GM23338 (cell line): ENCODE measurements around the gene FSTL3.

ENCODE experiments used
- CTCF ChIP-seq, 2 experiments: fragments of 200-600 bp in 1 of 2; sonication (generic) in 1 of 2; conservative IDR thresholded peaks; 2 replicates each; pipeline versions ENCODE4 v1.5.1 to v1.6.1; 2016 to 2017; ENCODE audit warnings: antibody characterized with exemption in 2 of 2, low read depth in 2 of 2, mild to moderate bottlenecking in 2 of 2, moderate library complexity in 1 of 2
- EZH2 ChIP-seq: fragments of 200-600 bp; sonication (generic); IDR thresholded peaks from one replicate; pipeline ENCODE4 v1.8.0; 2017; ENCODE audit warnings: antibody characterized with exemption, mild to moderate bottlenecking, low read depth; ENCODE audit not compliant: unreplicated experiment
- EZH2phosphoT487 ChIP-seq: fragments of 200-600 bp; sonication (generic); IDR thresholded peaks from one replicate; pipeline ENCODE4 v1.8.1; 2018; ENCODE audit warnings: antibody characterized with exemption; ENCODE audit not compliant: unreplicated experiment
- JUNB ChIP-seq: IDR thresholded peaks from one replicate; pipeline ENCODE4 v1.6.1; 2016; ENCODE audit warnings: antibody characterized with exemption; ENCODE audit not compliant: unreplicated experiment
- POLR2AphosphoS5 ChIP-seq: IDR thresholded peaks from 2 replicates; pipeline ENCODE4 v1.6.1; 2016; ENCODE audit warnings: antibody characterized with exemption, low read depth
- ZNF114 ChIP-seq: fragments of 250-450 bp; sonication (Bioruptor Pico); IDR thresholded peaks from 2 replicates; pipeline ENCODE4 v1.5.0; 2020; ENCODE audit warnings: mild to moderate bottlenecking, moderate library complexity
- ZNF331 ChIP-seq: fragments of 250-450 bp; sonication (Bioruptor Pico); IDR thresholded peaks from 2 replicates; pipeline ENCODE4 v1.5.0; 2020; ENCODE audit warnings: low read depth, mild to moderate bottlenecking, moderate library complexity
- TF ChIP-seq, protein P1 (sequence below): IDR thresholded peaks from one replicate; pipeline ENCODE4 v1.6.1; 2018; ENCODE audit warnings: antibody characterized with exemption; ENCODE audit not compliant: unreplicated experiment
- TF ChIP-seq, protein P2 (sequence below): IDR thresholded peaks from 2 replicates; pipeline ENCODE4 v1.6.1; 2016; ENCODE audit warnings: antibody characterized with exemption

DNA sequence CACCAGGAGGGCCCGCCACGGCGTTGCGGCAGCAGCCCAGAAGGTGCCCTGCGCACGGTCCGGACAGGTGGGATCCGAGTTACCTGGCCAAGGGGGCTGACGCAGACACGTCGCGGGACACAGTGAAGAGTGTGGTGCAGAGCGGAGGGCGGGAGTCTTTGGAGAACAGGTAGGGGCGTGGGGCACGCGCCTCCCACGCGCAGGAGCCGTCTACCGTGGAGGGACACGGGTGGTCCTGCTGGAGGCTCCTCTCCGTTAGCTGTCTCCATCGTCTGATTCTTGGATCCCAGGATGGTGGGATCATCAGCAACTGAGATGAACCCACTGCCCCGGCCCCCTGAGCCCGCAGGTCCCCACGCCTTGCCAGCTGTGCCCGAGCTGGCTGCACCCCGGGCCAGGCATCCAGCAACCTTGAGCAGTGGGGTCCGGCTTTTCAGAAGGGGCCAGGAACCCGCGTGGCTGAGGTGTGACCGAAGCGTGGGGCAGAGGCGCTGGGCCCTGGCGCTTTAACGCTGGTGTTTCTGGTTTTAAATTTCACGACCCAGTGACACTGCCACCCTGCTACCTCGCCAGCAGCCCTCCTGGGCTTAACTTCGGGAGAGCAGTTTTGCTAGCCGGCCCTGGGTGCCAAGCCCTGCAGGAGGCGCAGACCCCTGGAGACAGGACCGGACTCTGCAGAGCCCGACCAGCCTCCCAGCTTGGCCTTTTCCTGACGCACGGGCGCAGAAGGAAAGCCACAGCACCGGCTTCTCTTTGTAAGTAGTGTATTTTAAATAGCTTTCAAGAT lies 29.2 kb upstream of the FSTL3 start:
- TF ChIP-seq CTCF (conservative IDR thresholded peaks at IDR 0.05; ENCODE audit: low read depth in 2 of 2) (no peak), POLR2AphosphoS5 (no peak), ZNF331 (CRISPR knock-in tag) (no peak), EZH2 (no peak), JUNB (no peak), EZH2phosphoT487 (no peak), ZNF114 (CRISPR knock-in tag) (no peak)
- TF ChIP-seq, protein P1, sequence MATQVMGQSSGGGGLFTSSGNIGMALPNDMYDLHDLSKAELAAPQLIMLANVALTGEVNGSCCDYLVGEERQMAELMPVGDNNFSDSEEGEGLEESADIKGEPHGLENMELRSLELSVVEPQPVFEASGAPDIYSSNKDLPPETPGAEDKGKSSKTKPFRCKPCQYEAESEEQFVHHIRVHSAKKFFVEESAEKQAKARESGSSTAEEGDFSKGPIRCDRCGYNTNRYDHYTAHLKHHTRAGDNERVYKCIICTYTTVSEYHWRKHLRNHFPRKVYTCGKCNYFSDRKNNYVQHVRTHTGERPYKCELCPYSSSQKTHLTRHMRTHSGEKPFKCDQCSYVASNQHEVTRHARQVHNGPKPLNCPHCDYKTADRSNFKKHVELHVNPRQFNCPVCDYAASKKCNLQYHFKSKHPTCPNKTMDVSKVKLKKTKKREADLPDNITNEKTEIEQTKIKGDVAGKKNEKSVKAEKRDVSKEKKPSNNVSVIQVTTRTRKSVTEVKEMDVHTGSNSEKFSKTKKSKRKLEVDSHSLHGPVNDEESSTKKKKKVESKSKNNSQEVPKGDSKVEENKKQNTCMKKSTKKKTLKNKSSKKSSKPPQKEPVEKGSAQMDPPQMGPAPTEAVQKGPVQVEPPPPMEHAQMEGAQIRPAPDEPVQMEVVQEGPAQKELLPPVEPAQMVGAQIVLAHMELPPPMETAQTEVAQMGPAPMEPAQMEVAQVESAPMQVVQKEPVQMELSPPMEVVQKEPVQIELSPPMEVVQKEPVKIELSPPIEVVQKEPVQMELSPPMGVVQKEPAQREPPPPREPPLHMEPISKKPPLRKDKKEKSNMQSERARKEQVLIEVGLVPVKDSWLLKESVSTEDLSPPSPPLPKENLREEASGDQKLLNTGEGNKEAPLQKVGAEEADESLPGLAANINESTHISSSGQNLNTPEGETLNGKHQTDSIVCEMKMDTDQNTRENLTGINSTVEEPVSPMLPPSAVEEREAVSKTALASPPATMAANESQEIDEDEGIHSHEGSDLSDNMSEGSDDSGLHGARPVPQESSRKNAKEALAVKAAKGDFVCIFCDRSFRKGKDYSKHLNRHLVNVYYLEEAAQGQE, result no peak
- TF ChIP-seq, protein P2, sequence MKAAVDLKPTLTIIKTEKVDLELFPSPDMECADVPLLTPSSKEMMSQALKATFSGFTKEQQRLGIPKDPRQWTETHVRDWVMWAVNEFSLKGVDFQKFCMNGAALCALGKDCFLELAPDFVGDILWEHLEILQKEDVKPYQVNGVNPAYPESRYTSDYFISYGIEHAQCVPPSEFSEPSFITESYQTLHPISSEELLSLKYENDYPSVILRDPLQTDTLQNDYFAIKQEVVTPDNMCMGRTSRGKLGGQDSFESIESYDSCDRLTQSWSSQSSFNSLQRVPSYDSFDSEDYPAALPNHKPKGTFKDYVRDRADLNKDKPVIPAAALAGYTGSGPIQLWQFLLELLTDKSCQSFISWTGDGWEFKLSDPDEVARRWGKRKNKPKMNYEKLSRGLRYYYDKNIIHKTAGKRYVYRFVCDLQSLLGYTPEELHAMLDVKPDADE, result no peak
